Breast epithelium (tissue), 3 donors: ENCODE measurements around the gene BCAS3.

Experiments
- POLR2A ChIP-seq: fragments of 450-650 bp; IDR thresholded peaks from one replicate; pipeline ENCODE4 v1.6.1; 2016; ENCODE audit warnings: antibody characterized with exemption, mild to moderate bottlenecking, moderate library complexity
- TF ChIP-seq, protein P1 (sequence below), 3 donors: fragments of 450-650 bp; IDR thresholded peaks; one replicate each; pipeline ENCODE4 v1.5.1; 2016 to 2017; ENCODE audit warnings: antibody characterized with exemption in 3 of 3, mild to moderate bottlenecking in 3 of 3, moderate library complexity in 3 of 3

DNA sequence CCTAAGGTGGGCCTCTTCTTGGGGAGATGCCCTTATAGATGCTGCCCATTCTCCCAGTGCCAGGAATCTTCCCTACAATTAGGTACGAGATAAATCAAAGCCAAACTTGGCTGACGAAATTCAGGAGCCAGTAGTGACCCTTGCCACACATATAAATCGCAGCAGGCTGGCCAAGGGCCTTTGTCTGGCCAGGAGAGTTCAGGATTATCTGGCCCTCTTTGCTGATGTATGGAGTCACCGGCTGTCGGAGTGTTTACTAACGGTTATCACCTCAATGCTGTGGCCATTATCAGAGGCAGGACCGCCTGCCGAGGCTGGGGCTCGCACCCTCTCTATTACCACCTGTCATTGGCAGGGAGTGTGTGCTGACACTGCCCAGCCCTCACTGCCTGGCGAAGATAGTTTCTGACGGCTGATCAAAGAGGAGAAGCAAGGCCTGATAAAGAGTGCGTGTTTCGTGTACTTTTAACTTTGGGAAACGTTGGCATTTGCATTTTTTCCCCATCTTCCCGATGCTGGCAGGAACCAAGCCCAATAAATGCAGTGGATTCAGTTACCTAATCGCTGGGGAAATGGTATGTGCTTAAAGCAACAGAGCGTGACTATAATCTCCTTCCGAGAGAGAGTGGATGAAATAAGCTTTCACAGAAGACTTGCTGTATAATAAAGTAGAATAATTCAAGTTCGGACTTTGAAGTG lies 689.2 kb downstream of the BCAS3 start:
- TF ChIP-seq, protein P1, sequence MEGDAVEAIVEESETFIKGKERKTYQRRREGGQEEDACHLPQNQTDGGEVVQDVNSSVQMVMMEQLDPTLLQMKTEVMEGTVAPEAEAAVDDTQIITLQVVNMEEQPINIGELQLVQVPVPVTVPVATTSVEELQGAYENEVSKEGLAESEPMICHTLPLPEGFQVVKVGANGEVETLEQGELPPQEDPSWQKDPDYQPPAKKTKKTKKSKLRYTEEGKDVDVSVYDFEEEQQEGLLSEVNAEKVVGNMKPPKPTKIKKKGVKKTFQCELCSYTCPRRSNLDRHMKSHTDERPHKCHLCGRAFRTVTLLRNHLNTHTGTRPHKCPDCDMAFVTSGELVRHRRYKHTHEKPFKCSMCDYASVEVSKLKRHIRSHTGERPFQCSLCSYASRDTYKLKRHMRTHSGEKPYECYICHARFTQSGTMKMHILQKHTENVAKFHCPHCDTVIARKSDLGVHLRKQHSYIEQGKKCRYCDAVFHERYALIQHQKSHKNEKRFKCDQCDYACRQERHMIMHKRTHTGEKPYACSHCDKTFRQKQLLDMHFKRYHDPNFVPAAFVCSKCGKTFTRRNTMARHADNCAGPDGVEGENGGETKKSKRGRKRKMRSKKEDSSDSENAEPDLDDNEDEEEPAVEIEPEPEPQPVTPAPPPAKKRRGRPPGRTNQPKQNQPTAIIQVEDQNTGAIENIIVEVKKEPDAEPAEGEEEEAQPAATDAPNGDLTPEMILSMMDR (IDR thresholded peaks at IDR 0.05), result no peak
- TF ChIP-seq POLR2A, result no peak
